Measurements from ENCODE around the gene SMARCB1. TPM values are rescaled to one million over a fixed set of nuclear protein-coding genes. Genes with fewer than 3 reads are reported as not detected.
"Not testable (repeated sequence)": the region's sequence is repeated elsewhere in the genome, so short reads cannot be mapped to it uniquely, and the experiment has no call there.

Gene SMARCB1
- polyA plus RNA-seq, 4 donors: 159 to 210 (median 201) TPM

GRCh38 chr22:23841736-23842445 lies 55.1 kb downstream of the SMARCB1 start:
- DNase-seq (ENCODE audit: low read depth in 4 of 4, low spot score in 2 of 4): peak in 1 of 4 donors; percentile 24

- DNase-seq (ENCODE audit: low read depth in 4 of 4, low spot score in 2 of 4): no peak
Observed at GRCh38 chr22:23842599-23842998, 55.8 kb downstream of the SMARCB1 start.

GRCh38 chr22:23844739-23845202 lies 58.0 kb downstream of the SMARCB1 start:
- no peak for DNase-seq (ENCODE audit: low read depth in 4 of 4, low spot score in 2 of 4)

GRCh38 chr22:23845265-23846080 lies 58.7 kb downstream of the SMARCB1 start:
- no peak for DNase-seq (ENCODE audit: low read depth in 4 of 4, low spot score in 2 of 4)

- DNase-seq (ENCODE audit: low read depth in 4 of 4, low spot score in 2 of 4): no peak
Observed at GRCh38 chr22:23846081-23846469, 59.3 kb downstream of the SMARCB1 start.

GRCh38 chr22:23847310-23847920 lies 60.6 kb downstream of the SMARCB1 start:
- DNase-seq (ENCODE audit: low read depth in 4 of 4, low spot score in 2 of 4): no peak

GRCh38 chr22:23847991-23848864 lies 61.5 kb downstream of the SMARCB1 start:
- DNase-seq (ENCODE audit: low read depth in 4 of 4, low spot score in 2 of 4): no peak

GRCh38 chr22:23849009-23850006 lies 62.5 kb downstream of the SMARCB1 start:
- peak in 2 of 4 donors; percentile 61 to 70 for DNase-seq (ENCODE audit: low read depth in 4 of 4, low spot score in 2 of 4)

GRCh38 chr22:23850136-23850611 lies 63.4 kb downstream of the SMARCB1 start:
- DNase-seq (ENCODE audit: low read depth in 4 of 4, low spot score in 2 of 4): no peak

GRCh38 chr22:23856721-23857605 lies 70.2 kb downstream of the SMARCB1 start:
- peak in 2 of 4 donors; percentile 43 to 64 for DNase-seq (ENCODE audit: low read depth in 4 of 4, low spot score in 2 of 4)

GRCh38 chr22:23857606-23858483 lies 71.1 kb downstream of the SMARCB1 start, which contains the start of gene SLC2A11:
SLC2A11 (plus strand) TSS chr22:23857875; CDS start chr22:23858000, 125 bp downstream.
- DNase-seq (ENCODE audit: low read depth in 4 of 4, low spot score in 2 of 4): peak; percentile 91 to 97 (median 94)

GRCh38 chr22:23858484-23858815 lies 71.7 kb downstream of the SMARCB1 start:
- DNase-seq (ENCODE audit: low read depth in 4 of 4, low spot score in 2 of 4): no peak

- DNase-seq (ENCODE audit: low read depth in 4 of 4, low spot score in 2 of 4): no peak
Observed at GRCh38 chr22:23859201-23859600, 72.4 kb downstream of the SMARCB1 start.

GRCh38 chr22:23860187-23860586 lies 73.4 kb downstream of the SMARCB1 start:
- DNase-seq (ENCODE audit: low read depth in 4 of 4, low spot score in 2 of 4): not testable (repeated sequence)

GRCh38 chr22:23862103-23862502 lies 75.3 kb downstream of the SMARCB1 start:
- no peak for DNase-seq (ENCODE audit: low read depth in 4 of 4, low spot score in 2 of 4)

- DNase-seq (ENCODE audit: low read depth in 4 of 4, low spot score in 2 of 4): not testable (repeated sequence)
Observed at GRCh38 chr22:23864499-23865154, 77.9 kb downstream of the SMARCB1 start.
